ENCODE measurements around the gene STON1.

The STON1 gene

DNA sequence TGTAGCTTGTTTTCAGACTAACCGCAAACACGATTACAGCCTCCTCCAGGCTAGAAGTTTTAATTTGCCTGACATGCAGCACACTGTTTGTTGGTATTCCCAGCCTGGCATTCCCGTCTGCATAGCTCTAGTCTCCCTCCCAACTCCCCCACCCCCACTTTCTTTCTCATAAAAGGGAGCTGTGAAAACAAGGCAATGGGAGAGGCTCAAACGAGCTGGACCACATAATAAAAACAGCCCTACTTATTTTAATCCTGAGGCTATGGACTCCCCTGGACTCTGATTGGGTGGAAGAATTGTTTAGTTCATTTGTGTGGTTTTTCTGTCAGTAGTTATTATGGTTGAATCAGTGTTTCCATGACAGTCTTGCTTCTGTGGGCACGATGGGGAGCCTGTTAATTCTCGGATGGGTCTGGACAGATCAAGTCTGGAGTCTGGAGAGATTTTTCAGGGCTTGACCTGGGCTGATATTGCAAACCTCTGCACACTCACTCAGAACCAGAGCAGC, 1.2 kb downstream of the STON1 start:
- Histone ChIP-seq H3K27me3 (ENCODE audit: low read depth, low read length) (peaks cover 7% of the 10 kb centered on the region), H4K20me1 (ENCODE audit: insufficient read depth, low read length) (no peaks in the 10 kb centered on the region), H3K27ac (ENCODE audit: low read length) (no peak overlapping the region), H3K9me3 (ENCODE audit: insufficient read depth, low read length) (no peaks in the 10 kb centered on the region), H3K9ac (ENCODE audit: low read length) (no peak overlapping the region), H3K36me3 (replicated peaks; ENCODE audit: low read depth, low read length) (no peaks in the 10 kb centered on the region), H3K4me2 (ENCODE audit: low read length) (peak overlapping the region; percentile 91), H3K4me1 (ENCODE audit: low read length) (peaks cover 9% of the 10 kb centered on the region), H2AFZ (ENCODE audit: low read depth, low read length) (no peak overlapping the region), H3K4me3 (ENCODE audit: low read length) (peak overlapping the region; percentile 83), H3K79me2 (ENCODE audit: low read length) (no peaks in the 10 kb centered on the region)
- TF ChIP-seq EZH2phosphoT487 (IDR thresholded peaks at IDR 0.05; ENCODE audit: low read depth), result no peak
- TF ChIP-seq, protein P1, sequence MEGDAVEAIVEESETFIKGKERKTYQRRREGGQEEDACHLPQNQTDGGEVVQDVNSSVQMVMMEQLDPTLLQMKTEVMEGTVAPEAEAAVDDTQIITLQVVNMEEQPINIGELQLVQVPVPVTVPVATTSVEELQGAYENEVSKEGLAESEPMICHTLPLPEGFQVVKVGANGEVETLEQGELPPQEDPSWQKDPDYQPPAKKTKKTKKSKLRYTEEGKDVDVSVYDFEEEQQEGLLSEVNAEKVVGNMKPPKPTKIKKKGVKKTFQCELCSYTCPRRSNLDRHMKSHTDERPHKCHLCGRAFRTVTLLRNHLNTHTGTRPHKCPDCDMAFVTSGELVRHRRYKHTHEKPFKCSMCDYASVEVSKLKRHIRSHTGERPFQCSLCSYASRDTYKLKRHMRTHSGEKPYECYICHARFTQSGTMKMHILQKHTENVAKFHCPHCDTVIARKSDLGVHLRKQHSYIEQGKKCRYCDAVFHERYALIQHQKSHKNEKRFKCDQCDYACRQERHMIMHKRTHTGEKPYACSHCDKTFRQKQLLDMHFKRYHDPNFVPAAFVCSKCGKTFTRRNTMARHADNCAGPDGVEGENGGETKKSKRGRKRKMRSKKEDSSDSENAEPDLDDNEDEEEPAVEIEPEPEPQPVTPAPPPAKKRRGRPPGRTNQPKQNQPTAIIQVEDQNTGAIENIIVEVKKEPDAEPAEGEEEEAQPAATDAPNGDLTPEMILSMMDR (IDR thresholded peaks at IDR 0.05; ENCODE audit: low read depth, low read length), result no peak

DNA sequence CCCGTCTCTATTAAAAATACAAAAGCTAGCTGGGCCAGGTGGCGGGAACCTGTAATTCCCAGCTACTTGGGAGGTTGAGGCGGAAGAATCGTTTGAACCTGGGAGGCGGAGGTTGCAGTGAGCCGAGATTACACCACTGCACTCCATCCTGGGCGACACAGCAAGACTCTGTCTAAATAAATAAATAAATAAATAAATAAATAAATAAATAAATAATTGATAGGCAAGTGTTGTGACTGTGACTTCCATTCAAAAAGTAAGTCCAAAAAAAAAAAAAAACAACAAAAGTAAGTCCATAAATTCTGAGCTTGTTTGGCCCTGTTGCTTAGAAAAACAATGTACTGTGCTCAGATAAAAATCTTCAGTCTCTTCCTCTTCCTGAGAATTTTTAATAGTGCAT, 2.2 kb downstream of the STON1 start:
- no peak overlapping the region for H3K9ac ChIP-seq (ENCODE audit: low read length)

DNA sequence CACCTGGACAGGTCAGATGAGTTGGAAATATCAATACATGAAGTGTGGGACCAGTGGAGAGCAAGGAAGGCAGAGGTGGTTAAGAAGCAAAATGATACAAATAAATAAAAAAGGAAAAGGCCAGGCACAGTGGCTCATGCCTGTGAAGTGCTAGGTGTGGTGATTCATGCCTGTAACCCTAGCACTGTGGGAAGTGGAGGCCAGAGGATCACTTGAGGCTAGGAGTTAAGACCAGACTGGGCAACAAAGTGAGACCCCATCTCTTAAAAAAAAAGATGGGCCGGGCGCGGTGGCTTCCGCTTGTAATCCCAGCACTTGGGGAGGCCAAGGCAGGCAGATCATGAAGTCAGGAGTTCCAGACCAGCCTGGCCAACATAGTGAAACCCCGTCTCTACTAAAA, 2.9 kb downstream of the STON1 start:
- Histone ChIP-seq H3K79me2 (ENCODE audit: low read length) (no peaks in the 10 kb centered on the region), H3K4me2 (ENCODE audit: low read length) (no peak overlapping the region), H3K27ac (ENCODE audit: low read length) (no peak overlapping the region), H2AFZ (ENCODE audit: low read depth, low read length) (no peak overlapping the region), H3K36me3 (replicated peaks; ENCODE audit: low read depth, low read length) (no peaks in the 10 kb centered on the region), H3K9me3 (ENCODE audit: insufficient read depth, low read length) (no peaks in the 10 kb centered on the region), H4K20me1 (ENCODE audit: insufficient read depth, low read length) (no peaks in the 10 kb centered on the region), H3K4me1 (ENCODE audit: low read length) (peaks cover 9% of the 10 kb centered on the region), H3K4me3 (ENCODE audit: low read length) (no peak overlapping the region), H3K9ac (ENCODE audit: low read length) (no peak overlapping the region), H3K27me3 (ENCODE audit: low read depth, low read length) (peaks cover 7% of the 10 kb centered on the region)
- no peak for TF ChIP-seq EZH2phosphoT487 (IDR thresholded peaks at IDR 0.05; ENCODE audit: low read depth)
- TF ChIP-seq, protein P1 (IDR thresholded peaks at IDR 0.05; ENCODE audit: low read depth, low read length), result no peak

More for the DNA sequence above, 2.2 kb downstream of the STON1 start:
- Histone ChIP-seq H3K4me2 (ENCODE audit: low read length) (no peak overlapping the region), H3K79me2 (ENCODE audit: low read length) (no peaks in the 10 kb centered on the region), H3K4me3 (ENCODE audit: low read length) (no peak overlapping the region), H3K9me3 (ENCODE audit: insufficient read depth, low read length) (no peaks in the 10 kb centered on the region), H3K4me1 (ENCODE audit: low read length) (peaks cover 9% of the 10 kb centered on the region), H4K20me1 (ENCODE audit: insufficient read depth, low read length) (no peaks in the 10 kb centered on the region), H3K36me3 (replicated peaks; ENCODE audit: low read depth, low read length) (no peaks in the 10 kb centered on the region), H3K27ac (ENCODE audit: low read length) (no peak overlapping the region), H2AFZ (ENCODE audit: low read depth, low read length) (no peak overlapping the region), H3K27me3 (ENCODE audit: low read depth, low read length) (peaks cover 7% of the 10 kb centered on the region)
- no peak for TF ChIP-seq EZH2phosphoT487 (IDR thresholded peaks at IDR 0.05; ENCODE audit: low read depth)
- TF ChIP-seq, protein P1 (IDR thresholded peaks at IDR 0.05; ENCODE audit: low read depth, low read length), result no peak

DNA sequence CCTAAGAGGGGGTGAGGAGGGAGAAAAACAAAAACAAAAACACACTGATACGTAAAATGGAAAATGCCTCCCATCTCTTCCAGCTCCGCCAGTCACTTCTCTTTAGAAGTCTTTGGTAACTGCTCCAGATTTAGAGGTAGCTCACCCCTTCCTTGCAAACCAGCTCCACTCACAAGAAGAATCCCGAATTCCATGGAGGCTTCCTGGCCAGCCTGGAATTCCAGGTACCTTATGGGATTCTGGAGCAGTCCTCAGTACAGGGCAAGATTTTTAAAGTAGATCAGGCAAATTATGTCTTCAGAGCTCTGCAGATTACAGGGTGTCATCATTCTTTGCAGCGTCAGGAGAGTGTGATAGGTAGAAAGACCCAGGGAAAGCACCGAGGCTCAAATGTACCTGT, 4.8 kb downstream of the STON1 start:
- no peaks in the 10 kb centered on the region for H3K79me2 ChIP-seq (ENCODE audit: low read length)
- no peak overlapping the region for H3K4me2 ChIP-seq (ENCODE audit: low read length)
- no peak overlapping the region for H3K9ac ChIP-seq (ENCODE audit: low read length)
- TF ChIP-seq EZH2phosphoT487 (IDR thresholded peaks at IDR 0.05; ENCODE audit: low read depth), result no peak
- TF ChIP-seq, protein P1 (IDR thresholded peaks at IDR 0.05; ENCODE audit: low read depth, low read length), result no peak
- H3K4me1 ChIP-seq (ENCODE audit: low read length), result peaks cover 9% of the 10 kb centered on the region
- no peaks in the 10 kb centered on the region for H3K36me3 ChIP-seq (replicated peaks; ENCODE audit: low read depth, low read length)
- H3K4me3 ChIP-seq (ENCODE audit: low read length), result no peak overlapping the region
- peaks cover 7% of the 10 kb centered on the region for H3K27me3 ChIP-seq (ENCODE audit: low read depth, low read length)
- H2AFZ ChIP-seq (ENCODE audit: low read depth, low read length), result no peak overlapping the region
- H3K27ac ChIP-seq (ENCODE audit: low read length), result no peak overlapping the region
- H3K9me3 ChIP-seq (ENCODE audit: insufficient read depth, low read length), result no peaks in the 10 kb centered on the region
- no peaks in the 10 kb centered on the region for H4K20me1 ChIP-seq (ENCODE audit: insufficient read depth, low read length)
